WI38 (cell line): ENCODE measurements around the gene CUTA.

ENCODE experiments used
- H3K4me3 ChIP-seq: 2 replicates; pipeline ENCODE4 v1.5.1; 2011; ENCODE audit warnings: low read depth, mild to moderate bottlenecking, control low read depth, low read length
- TF ChIP-seq, protein P1 (sequence below): IDR thresholded peaks from 2 replicates; pipeline ENCODE4 v1.5.1; 2012; ENCODE audit warnings: low read depth, mild to moderate bottlenecking, control low read depth, low read length

Gene CUTA

DNA sequence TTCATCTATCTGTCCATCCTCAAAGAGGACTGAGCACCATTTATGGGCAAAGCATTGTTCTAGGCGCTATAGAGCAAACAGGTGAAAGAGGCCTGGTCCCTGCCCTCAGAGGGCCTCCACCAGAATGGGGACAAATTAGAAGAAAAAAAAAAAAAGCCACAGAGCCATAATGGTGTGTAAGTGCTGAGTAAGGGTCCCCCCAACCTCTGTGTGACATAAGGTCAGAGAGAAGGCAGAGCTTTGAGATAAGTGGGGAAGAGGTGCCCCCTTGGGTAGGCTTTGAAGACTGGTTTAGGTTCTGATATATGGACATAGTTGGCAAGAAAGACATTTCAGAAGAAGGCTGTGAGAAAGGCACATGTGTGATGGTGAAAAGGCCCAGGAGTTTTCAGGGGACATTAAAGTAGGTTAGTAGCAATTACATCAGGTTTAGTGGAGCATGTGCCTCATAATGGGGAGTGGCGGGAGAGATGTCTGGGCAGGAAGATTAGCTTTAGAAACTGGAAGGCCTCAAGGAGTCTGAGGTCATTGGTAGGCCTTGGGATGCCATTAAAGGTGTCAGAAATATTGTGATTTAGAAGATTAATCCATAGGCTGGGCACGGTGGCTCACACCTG, 21.2 kb upstream of the CUTA start:
- no peak overlapping the region for H3K4me3 ChIP-seq
- TF ChIP-seq, protein P1, sequence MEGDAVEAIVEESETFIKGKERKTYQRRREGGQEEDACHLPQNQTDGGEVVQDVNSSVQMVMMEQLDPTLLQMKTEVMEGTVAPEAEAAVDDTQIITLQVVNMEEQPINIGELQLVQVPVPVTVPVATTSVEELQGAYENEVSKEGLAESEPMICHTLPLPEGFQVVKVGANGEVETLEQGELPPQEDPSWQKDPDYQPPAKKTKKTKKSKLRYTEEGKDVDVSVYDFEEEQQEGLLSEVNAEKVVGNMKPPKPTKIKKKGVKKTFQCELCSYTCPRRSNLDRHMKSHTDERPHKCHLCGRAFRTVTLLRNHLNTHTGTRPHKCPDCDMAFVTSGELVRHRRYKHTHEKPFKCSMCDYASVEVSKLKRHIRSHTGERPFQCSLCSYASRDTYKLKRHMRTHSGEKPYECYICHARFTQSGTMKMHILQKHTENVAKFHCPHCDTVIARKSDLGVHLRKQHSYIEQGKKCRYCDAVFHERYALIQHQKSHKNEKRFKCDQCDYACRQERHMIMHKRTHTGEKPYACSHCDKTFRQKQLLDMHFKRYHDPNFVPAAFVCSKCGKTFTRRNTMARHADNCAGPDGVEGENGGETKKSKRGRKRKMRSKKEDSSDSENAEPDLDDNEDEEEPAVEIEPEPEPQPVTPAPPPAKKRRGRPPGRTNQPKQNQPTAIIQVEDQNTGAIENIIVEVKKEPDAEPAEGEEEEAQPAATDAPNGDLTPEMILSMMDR = no peak

DNA sequence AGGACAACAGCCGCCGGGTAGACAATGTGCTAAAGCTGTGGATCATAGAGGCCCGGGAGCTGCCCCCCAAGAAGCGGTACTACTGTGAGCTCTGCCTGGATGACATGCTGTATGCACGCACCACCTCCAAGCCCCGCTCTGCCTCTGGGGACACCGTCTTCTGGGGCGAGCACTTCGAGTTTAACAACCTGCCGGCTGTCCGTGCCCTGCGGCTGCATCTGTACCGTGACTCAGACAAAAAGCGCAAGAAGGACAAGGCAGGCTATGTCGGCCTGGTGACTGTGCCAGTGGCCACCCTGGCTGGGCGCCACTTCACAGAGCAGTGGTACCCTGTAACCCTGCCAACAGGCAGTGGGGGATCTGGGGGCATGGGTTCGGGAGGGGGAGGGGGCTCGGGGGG, 19.8 kb upstream of the CUTA start:
- TF ChIP-seq, protein P1 = no peak
- no peak overlapping the region for H3K4me3 ChIP-seq

DNA sequence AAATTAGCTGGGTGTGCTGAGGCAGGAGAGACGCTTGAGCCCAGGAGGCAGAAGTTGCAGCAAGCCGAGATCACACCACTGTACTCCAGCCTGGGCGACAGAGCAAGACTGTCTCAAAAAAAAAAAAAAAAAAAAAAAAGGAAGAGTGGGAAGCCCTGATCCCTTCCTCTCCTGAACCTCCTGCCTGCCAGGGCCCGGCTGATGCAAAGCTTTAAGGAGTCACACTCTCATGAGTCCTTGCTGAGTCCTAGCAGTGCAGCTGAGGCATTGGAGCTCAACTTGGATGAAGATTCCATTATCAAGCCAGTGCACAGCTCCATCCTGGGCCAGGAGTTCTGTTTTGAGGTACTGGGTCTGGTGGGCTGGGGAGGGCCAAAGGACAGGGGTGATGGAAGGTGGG, 17.1 kb upstream of the CUTA start:
- H3K4me3 ChIP-seq = no peak overlapping the region
- TF ChIP-seq, protein P1 = no peak

DNA sequence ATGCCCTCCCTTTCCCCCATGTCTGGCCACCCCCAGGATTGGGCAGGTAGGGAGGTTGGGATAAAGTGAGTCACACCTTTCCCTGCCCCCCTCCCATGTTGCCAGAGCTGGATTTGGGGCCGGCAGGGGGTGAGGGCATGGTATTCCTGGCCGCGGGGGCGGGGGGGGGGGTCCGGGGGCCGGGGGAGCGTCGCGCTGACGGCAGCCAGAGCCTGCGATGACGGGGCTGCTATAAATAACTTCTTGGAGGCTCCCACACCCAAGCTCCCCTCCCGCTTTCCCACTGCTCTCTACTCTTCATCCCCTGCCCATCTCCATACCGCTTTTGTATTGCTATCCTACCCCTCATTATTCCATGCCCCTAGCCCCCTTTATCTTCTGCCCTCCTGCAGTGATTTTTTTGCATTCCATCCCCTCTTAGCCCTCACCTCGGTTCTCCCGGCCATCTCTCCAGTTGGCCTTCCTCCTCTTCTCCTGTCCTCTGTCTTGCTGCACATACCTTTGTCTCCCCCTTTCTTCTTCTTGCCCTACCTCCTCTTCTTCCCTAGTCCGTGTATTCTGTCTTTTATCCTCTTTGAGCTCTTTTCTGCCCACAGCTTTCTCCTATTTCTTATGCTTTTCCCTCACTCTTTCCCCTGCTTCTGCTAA, 15.8 kb upstream of the CUTA start:
- TF ChIP-seq, protein P1 = no peak
- H3K4me3 ChIP-seq = no peak overlapping the region

DNA sequence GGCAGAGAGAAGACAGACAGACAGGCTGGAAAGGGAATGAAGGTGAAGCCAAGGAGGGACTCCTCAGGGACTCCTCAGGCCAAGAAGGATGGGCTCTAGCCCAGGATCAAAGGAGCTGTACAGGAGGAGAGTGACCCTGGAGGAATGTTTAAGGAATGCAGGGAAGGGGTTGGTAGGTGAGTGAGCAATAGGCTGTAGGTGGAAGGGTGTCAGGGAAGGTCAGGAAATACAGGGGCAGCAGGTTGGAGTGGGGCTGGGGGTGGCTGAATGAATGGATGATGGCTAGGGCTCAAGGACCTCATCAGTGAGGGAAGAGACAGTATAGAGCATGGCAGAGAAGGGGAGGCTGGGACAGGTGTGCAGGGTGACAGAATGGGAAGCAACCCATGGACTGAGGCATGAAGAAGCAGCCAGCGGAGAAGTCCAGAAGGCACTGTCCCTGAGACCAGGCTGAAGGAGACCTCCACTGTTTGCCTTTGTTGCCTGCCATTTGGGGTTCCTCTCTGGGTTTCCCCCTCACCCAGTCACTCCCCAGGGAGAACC, 15.2 kb upstream of the CUTA start:
- H3K4me3 ChIP-seq = no peak overlapping the region
- TF ChIP-seq, protein P1 = no peak

DNA sequence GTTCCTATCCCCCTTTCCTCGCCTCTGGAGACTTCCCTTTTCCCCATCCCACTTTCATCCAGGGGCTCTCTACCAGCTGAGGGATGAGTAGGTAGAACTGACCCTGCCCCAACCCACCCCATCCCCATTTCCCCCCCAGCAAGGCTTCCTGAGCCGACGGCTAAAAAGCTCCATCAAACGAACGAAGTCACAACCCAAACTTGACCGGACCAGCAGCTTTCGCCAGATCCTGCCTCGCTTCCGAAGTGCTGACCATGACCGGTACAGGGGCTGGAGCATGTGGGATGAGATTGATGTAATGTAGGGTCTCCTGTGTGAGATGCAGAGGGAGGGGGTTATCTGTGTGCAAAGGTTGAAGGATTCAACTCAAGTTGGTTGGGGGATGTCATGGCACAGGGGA, 14.6 kb upstream of the CUTA start:
- no peak overlapping the region for H3K4me3 ChIP-seq

More for the DNA sequence above, 14.6 kb upstream of the CUTA start:
- TF ChIP-seq, protein P1 = no peak
